GM19023 (cell line): ENCODE results near the gene FOXA3.
A peak's percentile ranks its signal among the peaks of the same experiment; 100 is the strongest.

Experiments used
- ATAC-seq: cut with Tn5 transposase; IDR thresholded peaks from one replicate; pipeline ENCODE4 v1.9.1; 2021; ENCODE audit warnings: mild to moderate bottlenecking, moderate library complexity; ENCODE audit not compliant: unreplicated experiment

FOXA3 gene

GRCh38 chr19:45863840-45864628, at the start of gene FOXA3:
TSS of gene FOXA3 (plus strand) at chr19:45864326. CDS start at chr19:45864457, 131 bp downstream.
- ATAC-seq, result no peak

DNA sequence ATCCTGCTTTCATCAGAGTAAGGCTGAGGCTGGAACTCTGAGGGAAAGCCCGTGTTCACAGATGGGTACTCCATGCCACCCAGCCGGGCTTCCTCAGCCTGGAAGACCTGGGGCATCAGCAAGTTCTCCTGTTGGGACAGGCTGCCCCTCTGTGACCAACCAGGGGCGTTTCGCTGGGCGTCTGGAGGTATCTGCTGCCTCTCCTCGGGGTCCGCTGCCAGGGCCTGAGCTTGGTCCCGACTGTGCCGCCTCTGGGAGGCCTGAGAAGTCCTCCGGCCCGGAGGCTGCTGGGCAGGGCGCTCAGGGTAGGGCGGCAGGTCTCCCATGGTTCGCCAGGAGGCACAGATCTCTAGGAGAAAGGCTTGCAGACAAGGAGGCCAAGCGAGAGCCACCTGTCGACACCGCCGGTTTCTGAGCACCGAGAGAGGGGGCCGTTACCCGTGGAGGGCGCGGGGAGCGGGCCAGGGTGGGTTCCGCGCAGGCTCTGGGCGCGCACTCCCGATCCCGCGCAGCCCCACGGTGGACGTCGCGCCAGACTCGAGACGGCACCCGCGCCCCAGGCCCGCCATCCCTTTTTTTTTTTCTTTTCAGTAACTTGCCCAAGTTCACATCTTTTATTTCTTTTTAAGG, 49.2 kb upstream of the FOXA3 start, which contains the start of gene RSPH6A:
RSPH6A (minus strand) TSS at position 458 of the 630 bp plus-strand sequence; CDS start at position 326, 132 bp downstream.
- ATAC-seq, result no peak

DNA sequence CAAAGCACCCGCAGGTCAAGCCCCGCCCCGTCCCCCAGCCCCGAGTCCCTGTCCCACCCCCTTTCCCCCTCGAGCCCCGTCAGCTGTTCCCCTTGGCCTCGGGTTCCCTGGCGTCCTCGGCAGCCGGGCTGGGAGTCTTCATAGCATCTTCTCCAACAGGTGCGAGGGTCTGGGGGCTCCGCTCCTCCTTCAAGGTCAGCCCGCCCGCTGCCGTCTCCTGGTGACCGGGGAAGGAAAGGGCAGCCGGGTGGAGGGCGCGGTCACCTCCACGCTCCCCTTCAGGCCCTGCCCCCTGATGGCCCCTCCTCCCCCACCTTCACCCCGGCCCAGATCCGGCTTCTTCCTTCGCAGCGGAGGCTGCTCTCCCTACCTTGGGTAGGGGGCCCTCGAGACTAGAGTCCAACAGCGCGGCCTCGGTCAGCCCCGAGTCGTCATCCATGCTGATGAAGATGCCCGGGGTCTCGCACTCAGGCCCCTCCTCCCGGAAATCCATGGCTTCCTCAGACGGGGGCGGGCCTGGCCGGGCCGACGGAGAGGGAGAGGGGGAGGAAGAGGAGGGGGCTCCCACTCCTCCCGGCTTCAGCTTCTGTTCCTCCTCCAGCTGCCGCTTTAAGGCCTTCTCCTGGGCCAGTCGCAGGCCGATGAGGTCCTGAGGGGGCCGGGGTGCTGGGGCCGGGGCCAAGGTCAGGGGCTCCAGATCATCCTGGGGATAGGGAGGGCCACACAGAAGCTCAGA, 48.5 kb upstream of the FOXA3 start:
- no peak for ATAC-seq

- no peak for ATAC-seq
Measured at GRCh38 chr19:45816236-45817009, 47.7 kb upstream of the FOXA3 start.

DNA sequence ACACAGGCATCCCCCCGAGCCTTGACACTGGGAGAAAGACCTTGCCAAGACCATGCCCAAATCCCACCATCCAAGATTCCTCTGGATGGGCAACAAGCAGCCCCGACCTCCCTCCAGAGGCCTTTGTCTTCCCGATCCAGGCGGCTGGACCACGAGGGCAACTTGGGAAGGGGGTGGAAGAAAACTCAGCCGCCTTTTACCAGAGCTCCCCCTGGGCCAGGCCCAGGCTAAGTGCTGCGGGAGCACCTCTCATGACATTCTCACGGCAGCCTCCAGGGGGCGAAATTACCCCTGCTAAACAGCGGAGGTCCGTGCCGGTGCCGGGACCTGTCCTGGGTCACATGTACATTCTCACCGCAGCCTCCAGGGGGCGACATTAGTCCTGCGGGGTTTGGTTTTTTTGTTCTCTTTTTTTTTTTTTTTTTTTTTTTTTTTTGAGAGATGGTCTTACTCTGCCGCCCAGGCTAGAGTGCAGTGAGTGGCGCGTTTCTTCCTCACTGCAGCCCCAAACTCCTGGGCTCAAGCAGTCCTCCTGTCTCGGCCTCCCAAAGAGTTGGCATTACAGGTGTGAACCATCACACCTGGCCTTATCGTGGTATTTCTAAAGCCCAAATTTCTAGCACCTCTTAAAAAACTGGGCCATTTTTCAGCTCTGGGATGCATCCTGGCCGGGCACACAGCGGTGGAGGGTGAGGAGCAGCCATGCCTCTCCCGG, 47.0 kb upstream of the FOXA3 start:
- peak; percentile 77 for ATAC-seq

DNA sequence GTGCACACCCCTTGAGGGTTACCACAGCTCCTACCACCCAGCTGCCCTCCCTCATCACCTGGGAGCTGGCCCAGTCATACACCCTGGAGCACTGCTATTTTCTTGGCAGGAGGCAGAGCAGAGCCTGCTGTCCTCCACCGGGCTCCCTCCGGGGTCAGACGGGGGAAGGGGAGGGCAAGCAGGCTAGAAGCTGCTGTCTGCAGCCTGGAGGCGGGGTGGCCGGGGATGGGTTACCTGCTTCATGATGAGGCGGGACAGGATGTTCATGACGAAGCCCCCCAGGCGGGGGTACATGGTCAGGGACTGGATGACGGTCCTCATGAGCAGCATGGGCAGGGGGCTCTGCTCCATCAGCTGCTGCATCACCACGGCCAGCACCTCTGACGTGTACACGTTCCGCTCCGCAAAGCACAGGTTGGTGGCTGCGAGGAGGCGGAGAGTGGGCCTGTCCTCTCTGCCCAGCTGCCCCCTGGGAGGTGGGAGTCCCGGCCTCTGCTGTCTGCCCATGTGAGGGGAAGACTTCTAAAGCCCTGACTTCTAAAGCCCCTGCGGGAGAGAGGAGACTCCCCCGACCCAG, 46.3 kb upstream of the FOXA3 start:
- ATAC-seq, result no peak

DNA sequence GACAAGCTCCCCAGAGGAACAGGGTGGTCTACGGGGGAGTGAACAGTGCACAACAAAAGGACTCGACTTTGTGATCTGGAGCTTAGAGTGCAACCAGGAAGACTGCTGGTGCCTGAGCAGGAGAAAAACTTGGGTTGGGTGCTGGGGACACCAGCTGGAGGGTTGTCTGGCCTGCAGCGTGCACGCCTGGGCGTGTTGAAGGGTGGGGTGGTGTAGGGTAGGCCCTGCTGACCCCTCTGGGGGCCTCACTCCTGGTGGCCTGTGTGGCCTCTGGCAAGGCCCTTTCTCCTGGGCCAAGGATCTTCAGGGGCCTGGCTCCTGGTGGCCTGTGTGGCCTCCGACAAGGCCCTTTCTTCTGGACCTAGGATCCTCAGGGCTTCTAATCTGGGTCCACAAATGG, 44.4 kb upstream of the FOXA3 start:
- no peak for ATAC-seq

DNA sequence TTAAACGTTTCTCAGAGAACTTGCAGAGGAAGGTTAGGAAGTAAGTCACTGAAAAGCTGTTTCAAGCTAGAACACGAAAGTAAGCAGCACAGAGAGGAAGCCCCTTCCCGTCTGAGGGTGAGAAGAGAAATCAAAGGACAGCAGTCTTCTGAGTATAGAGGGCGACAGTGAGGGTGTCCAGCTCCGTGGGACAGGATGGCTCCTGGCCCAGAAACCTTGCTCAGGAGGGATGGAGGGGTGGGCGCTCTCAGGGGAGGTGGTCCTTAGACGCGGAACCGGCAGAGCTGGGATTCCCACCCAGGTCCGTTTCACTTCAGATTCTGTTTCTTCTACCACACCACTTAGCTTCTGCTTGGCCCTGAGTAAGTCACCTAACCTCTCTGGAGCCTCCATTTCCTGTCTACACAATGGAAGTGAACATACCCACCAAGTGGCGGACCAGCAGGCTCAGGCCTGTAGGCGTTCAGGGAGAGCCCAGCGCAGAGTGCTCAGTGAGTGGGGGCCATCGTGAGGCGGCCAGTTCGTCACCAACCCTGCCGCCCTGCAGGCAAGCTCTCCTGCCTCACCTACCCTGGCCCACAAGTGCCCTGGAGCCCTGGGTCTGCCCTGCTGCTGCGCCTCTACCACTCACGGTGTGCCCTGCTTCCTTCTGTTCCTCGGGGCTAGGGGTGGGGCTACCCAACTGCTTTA, 43.6 kb upstream of the FOXA3 start:
- no peak for ATAC-seq

DNA sequence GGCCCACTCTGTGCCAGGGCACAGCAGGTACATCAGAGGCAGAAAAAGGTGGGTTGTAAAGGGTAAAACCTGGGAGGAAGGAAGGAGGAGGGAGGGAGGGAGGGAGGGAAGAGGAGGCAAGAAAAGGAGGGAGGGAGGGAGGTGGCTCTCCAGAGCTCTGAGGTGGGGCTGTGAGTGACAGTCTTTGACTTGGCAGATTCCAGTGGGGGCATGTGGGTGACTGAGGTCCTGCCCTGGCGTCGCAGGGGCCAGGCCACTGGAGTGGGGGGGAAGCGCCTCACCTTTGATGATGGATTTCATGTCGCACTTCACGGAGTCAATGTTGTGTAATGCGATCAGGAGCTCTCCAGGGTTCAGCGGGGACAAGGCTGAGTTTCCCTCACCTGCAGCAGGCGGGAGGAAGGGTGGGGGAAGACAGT, 43.0 kb upstream of the FOXA3 start:
- ATAC-seq, result no peak

- ATAC-seq, result no peak
Measured at GRCh38 chr19:45821570-45821969, 42.6 kb upstream of the FOXA3 start.

DNA sequence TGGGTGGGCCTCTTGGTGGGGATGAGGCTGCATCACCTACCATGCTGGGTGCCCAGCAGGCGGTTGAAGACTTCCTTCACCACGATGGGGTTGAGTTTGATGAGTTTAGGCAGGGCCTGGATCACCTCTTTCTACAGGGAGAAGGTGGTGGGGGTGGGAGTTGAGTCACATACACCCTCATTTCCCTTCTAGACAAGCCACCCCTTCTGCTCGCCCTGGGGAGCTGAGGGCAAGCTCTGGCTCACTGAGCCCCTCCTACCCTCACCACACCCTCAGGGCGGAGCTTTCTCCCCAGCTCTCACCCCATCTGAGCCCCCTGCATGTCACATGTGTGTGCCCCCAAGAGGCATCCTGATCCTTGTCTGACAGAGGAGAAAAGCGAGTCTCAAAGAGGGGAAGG, 41.4 kb upstream of the FOXA3 start:
- no peak for ATAC-seq

GRCh38 chr19:45823182-45823581, 40.9 kb upstream of the FOXA3 start:
- ATAC-seq, result no peak

GRCh38 chr19:45824041-45824471, 40.1 kb upstream of the FOXA3 start:
- ATAC-seq, result no peak

- no peak for ATAC-seq
Measured at GRCh38 chr19:45824531-45825262, 39.4 kb upstream of the FOXA3 start.

DNA sequence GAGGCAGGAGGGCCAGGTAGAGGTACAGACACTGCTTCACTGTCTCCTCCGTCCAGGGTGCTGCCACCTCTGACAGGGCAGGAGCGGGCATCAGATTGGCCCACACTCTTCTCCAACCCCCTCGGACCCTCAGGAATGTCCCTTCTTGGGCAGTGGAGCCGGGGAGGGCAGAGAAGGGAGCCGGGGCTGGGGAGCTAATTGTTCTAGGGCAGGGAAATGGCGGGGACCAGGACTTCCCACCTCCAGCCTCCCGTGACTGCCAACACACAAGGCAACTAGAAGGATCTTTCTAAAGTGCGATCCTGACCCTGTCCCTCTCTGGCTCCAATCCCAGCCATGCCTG, 38.9 kb upstream of the FOXA3 start:
- ATAC-seq, result no peak

GRCh38 chr19:45825917-45826893, 37.9 kb upstream of the FOXA3 start:
- no peak for ATAC-seq

GRCh38 chr19:45826934-45827333, 37.2 kb upstream of the FOXA3 start:
- no peak for ATAC-seq
